ENCODE data around the gene SLX9. TPM values are rescaled to one million over a fixed set of nuclear protein-coding genes. Genes with fewer than 3 reads are reported as not detected.
A peak's percentile ranks its signal among the peaks of the same experiment; 100 is the strongest.
"Not testable (repeated sequence)": the region's sequence is repeated elsewhere in the genome, so short reads cannot be mapped to it uniquely, and the experiment has no call there.

Gene SLX9
- total RNA-seq, 1 donor from 2014 or later = 72.6 TPM

DNA sequence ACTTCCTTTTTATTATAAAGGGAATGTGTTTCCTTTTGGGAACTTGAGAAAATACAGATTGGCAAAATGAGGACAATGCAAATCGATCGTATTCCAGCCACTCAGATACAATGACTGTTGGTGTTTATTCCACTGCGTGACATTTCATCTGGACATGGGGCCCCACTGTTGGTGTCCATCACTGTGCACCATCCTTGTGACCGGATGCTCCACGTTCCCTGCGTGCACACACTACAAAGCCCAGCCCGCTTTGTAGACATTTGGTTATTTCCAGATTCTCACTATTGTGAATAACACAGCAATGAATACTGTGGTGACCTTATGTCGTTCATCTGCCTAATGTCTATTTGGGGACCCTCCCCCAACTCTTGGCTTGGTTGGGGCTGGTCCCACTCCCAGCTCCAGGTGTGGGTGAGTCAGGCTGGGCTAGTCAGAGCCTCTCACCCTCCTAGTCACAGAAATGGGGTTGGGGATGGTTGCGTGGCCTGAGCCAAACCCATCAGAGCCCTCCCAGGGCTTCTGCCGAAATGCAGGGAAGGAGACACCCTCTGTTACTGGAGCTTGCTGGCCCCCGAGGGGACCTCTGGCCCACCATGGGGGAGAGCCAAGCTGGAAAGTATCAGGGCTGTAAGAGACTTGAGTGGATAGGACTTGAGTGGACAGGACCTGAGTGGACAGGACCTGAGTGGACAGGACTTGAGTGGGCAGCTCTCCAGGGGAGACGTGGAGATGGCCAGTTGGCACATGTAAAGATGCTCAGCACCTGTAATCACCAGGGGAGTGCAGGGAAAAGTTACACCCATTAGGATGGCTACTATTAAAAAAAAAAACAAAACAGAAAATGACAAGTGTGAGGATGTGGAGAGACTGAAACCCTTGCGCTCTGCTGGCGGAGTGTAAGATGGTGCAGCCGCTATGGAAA lies 77.5 kb downstream of the SLX9 start:
- Mint-ChIP-seq H3K27me3 (ENCODE audit: low read depth) (peaks cover 41% of the 10 kb centered on the region), H3K4me1 (ENCODE audit: low read depth) (peaks cover 6% of the 10 kb centered on the region), H3K4me3 (ENCODE audit: low read depth) (peak overlapping the region; percentile 55), H3K27ac (no peak overlapping the region), H3K36me3 (ENCODE audit: low read depth) (no peaks in the 10 kb centered on the region), H3K9me3 (no peaks in the 10 kb centered on the region)
- DNase-seq (ENCODE audit: low spot score) = no peak
- intact Hi-C loops (cut with micrococcal nuclease) = no loop called here

DNA sequence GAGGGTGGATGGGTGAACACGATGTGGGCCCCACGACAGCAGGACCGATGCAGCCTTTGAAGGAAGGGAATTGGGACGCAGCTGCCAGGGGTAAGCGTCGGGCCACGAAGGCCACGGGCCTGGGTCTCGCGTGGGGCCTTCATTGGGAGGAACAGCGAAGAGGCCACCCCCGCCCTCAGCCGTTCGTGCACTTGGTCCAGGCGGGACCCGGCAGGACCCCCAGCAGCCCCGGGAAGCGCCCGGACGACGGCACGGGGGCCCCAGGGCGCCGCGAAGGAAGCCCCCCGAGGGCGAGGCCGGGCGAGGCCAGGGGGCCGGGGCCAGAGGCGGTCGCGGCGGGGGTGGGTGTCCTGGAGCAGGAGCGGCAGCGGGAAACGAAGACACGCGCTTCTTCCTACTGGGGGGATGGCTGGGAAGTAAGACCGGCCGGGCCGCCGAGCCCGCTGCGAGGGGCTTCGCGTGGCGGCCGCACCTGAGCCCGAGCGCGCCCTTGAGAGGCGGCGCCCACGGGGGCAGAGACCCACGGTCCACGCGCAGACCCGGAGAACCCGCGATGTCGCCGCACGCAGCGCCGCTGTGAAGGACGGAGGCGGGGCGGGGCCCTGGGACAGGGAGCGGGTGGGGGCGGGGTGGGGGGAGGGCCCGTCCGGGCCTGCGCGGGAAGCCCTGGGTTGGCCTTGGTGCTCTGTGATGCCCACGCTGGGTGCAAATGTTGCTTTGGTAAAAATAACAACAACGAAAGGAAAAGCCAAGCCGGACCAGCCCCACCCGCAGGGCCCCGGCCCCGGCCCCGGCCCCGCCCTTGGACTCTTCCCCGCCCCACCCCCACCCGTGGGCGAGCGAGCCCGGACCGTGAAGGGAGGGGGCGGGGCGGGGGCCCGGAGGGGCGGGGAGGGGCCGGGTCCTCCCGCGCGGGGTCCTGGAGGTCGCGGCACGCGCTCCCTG lies 78.6 kb downstream of the SLX9 start:
- Mint-ChIP-seq H3K36me3 (ENCODE audit: low read depth) (no peaks in the 10 kb centered on the region), H3K4me3 (ENCODE audit: low read depth) (peak overlapping the region; percentile 55), H3K9me3 (peaks cover under 1% of the 10 kb centered on the region), H3K27me3 (ENCODE audit: low read depth) (peaks cover 41% of the 10 kb centered on the region), H3K27ac (no peak overlapping the region), H3K4me1 (ENCODE audit: low read depth) (peaks cover 6% of the 10 kb centered on the region)
- DNase-seq (ENCODE audit: low spot score) = no peak
- intact Hi-C loops (cut with micrococcal nuclease) = no loop called here

DNA sequence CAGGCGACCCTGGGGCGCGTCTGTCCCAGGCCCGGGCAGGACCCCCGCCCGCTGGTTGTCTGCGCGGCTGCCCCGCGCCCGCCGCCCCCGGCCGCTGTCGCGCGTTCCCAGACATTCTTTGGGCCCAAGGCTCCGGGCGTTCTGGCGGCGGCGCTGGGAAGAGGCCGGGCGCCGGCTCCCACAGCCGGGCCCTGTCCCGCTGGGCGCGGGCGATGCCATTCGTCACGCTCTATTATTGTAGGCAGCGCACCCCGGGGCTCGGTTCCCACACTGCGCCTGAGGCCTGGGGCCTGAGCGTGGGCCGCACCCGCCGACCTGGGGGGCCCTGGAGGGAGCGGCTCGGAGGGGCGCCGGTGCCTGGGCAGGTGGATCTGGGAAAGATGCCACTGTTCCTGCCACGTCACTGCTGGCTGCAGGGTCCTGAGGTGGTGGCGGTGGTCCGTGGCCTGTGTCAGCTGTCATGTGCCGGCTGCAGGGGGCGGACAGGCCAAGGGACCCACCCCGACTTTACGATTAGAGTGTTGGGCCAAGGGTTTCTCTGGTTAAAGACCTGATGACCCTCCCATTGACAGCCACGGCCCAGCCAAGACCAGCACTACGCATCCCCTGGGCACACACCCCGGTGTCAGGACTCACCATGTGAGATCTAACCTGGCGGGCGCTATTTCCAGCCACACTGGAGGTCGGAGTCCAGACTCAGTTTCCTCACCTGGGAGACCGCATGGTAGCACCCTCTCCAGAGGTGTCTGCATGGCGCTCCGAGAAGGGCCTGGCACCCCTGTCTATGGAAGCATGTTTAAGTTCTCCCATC lies 79.5 kb downstream of the SLX9 start:
- DNase-seq (ENCODE audit: low spot score) = no peak
- no peaks in the 10 kb centered on the region for H3K36me3 Mint-ChIP-seq (ENCODE audit: low read depth)
- peak overlapping the region; percentile 42 for H3K4me3 Mint-ChIP-seq (ENCODE audit: low read depth)
- H3K27me3 Mint-ChIP-seq (ENCODE audit: low read depth) = peaks cover 44% of the 10 kb centered on the region
- H3K9me3 Mint-ChIP-seq = peaks cover 7% of the 10 kb centered on the region
- peaks cover 6% of the 10 kb centered on the region for H3K4me1 Mint-ChIP-seq (ENCODE audit: low read depth)
- H3K27ac Mint-ChIP-seq = no peak overlapping the region
- intact Hi-C loops (cut with micrococcal nuclease) = no loop called here

DNA sequence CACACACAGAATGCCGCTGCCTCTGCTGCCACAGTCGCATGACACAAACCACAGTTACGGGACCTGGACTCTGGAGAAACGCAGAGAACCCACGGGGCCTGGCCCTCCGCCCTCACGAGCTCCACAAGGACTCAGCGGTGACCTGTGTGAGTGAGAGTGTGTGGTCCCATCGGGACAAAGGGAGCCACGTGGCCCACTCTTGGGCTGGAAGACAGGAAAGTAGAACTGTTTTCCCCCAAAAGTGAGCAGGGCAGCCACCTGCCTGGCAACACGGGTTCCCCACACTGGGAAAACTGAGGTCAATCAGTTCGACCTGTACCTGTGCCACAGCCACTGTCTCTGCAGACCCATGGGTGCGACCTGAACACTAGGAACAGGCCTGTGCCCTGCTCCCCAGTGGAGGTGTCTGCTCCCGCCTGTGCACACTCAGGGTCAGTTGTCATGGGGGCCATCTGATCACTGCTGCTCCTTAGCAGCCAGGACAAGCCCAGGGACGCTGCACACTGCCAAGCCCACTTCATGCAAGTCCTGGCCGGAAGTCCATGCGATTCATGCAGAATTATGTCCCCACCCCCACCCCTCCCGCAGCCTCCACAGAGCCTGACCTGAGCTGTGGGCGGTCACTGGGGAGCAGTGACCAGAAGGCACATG lies 80.2 kb downstream of the SLX9 start:
- intact Hi-C loops (cut with micrococcal nuclease) = no loop called here
- peaks cover 10% of the 10 kb centered on the region for H3K9me3 Mint-ChIP-seq
- H3K27ac Mint-ChIP-seq = no peak overlapping the region
- no peak for DNase-seq (ENCODE audit: low spot score)
- H3K4me3 Mint-ChIP-seq (ENCODE audit: low read depth) = no peak overlapping the region
- H3K36me3 Mint-ChIP-seq (ENCODE audit: low read depth) = no peaks in the 10 kb centered on the region
- peaks cover 45% of the 10 kb centered on the region for H3K27me3 Mint-ChIP-seq (ENCODE audit: low read depth)
- H3K4me1 Mint-ChIP-seq (ENCODE audit: low read depth) = peaks cover 6% of the 10 kb centered on the region

DNA sequence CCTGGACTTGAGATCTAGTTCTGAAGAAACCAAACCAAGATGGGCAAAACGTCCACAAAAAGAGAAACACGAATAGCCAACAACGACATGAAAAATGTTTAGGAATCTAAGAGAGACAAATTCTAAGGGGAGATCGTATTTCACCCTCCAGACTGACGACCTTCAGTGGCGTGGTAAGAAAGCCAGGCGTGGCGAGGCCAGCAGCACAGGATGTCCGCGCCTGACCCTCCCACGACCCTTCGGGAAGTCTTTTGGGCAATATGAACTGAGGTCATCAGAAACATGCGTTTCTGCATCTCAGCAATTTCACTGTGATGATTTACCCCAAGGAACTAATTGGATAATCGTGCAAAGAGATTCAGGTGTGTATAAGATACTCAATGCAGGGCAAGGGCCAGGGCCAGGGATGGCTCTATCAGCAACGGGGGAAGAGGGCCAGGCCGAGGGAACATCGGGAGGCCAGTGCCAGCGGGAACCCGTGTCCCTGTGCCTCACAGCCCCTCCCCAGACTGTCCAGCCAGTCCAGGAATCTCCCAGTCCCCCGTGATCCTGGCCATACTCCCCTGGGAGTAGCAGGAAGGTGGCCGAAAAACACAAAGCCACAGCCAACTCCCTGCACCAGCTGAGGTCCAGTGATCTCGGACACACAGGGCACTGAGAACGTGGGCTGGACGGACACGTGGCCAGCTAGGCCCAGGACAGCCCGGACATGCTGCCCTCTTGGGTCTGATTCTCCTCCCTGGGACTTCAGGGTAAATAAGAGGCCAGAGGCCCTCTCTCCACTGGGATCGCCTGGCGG lies 81.0 kb downstream of the SLX9 start:
- intact Hi-C loops (cut with micrococcal nuclease) = no loop called here
- Mint-ChIP-seq H3K4me3 (ENCODE audit: low read depth) (no peak overlapping the region), H3K27ac (no peak overlapping the region), H3K36me3 (ENCODE audit: low read depth) (no peaks in the 10 kb centered on the region), H3K27me3 (ENCODE audit: low read depth) (peaks cover 44% of the 10 kb centered on the region), H3K9me3 (peaks cover 10% of the 10 kb centered on the region), H3K4me1 (ENCODE audit: low read depth) (peaks cover 6% of the 10 kb centered on the region)
- DNase-seq (ENCODE audit: low spot score) = no peak

DNA sequence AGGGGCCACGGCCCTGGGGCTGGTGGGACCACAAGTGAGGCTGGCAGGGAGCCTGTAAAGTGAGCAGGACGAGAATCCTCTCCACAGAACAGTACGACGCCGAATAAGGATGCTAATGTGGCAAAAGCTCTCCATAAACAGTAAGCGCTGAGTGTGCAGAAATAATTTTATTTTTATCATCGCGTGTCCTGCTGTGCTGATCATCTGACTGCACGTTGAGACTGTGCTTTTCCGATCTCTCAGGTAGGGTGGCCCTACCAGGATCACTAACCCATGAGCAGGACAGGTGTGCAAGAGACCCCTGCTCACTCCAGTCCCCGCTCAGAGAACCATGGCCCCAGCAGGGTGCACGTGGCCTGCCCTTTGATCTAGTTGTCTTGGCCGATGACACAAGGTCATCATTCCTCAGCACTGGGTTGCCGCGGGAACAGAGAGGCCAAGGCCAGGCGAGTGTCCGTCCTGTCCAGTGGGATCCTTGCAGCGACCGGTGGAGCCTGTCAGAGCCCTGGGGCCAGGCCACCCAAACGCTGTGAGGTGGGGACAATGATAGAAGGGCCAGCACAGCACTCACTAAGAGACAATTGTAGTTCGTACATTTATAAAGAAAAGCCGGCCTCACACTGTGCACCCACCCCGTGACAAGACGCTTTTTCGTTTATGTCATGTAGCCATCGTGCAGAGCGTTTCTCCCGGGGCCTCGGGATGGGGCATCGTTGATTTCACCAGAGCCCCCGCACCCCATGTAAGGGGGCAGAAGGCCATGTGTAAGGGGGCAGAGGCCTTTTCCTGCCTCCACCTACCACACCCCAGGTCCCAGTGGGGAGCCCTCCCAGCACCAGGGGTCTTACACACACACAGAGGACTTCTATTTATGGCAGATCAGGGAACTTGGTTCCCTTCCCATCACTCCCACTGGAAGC lies 81.9 kb downstream of the SLX9 start:
- H3K27ac Mint-ChIP-seq = no peak overlapping the region
- intact Hi-C loops (cut with micrococcal nuclease) = no loop called here
- no peak overlapping the region for H3K4me3 Mint-ChIP-seq (ENCODE audit: low read depth)

DNA sequence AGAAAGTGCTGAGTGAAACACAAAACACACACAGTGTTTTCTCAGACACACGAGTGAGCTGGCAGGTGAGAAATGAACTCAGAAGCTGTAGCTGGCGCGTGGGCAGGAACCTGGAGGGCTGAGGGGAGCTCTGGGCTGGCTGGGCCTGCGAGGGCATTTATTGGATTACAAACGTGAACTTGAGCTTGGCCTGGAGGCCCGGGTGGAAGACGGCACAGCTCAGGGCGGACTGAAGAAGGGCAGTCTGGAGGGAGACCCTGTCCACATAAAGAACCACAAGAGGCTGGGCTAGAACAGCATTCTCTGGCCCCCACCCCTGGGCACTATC lies 82.5 kb downstream of the SLX9 start:
- peaks cover 32% of the 10 kb centered on the region for H3K27me3 Mint-ChIP-seq (ENCODE audit: low read depth)
- intact Hi-C loops (cut with micrococcal nuclease) = no loop called here
- peaks cover 10% of the 10 kb centered on the region for H3K9me3 Mint-ChIP-seq
- H3K27ac Mint-ChIP-seq = no peak overlapping the region
- H3K4me3 Mint-ChIP-seq (ENCODE audit: low read depth) = no peak overlapping the region
- no peaks in the 10 kb centered on the region for H3K36me3 Mint-ChIP-seq (ENCODE audit: low read depth)
- no peak for DNase-seq (ENCODE audit: low spot score)
- H3K4me1 Mint-ChIP-seq (ENCODE audit: low read depth) = peaks cover 6% of the 10 kb centered on the region

More for the DNA sequence above, 81.9 kb downstream of the SLX9 start:
- H3K4me1 Mint-ChIP-seq (ENCODE audit: low read depth) = peaks cover 6% of the 10 kb centered on the region
- peaks cover 37% of the 10 kb centered on the region for H3K27me3 Mint-ChIP-seq (ENCODE audit: low read depth)
- H3K36me3 Mint-ChIP-seq (ENCODE audit: low read depth) = no peaks in the 10 kb centered on the region
- no peak for DNase-seq (ENCODE audit: low spot score)
- H3K9me3 Mint-ChIP-seq = peaks cover 10% of the 10 kb centered on the region

DNA sequence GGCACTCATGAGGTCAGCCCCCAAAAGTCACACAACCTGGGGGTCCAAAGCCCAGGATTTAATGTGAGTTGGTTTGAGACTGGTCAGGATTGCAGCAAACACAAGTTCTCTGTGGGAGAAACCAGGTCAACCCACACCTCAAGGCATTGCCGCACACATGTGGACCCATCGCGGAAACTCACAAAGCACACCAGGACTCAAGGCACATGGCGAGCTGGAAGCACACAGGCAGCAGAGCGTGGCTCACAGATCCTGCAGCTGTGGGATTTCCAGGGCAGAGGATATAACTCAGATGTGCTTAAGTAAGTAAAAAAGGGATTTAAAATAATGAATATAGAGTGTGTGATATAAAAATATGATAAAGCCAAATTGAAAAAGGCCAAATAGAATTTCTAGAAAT lies 82.9 kb downstream of the SLX9 start:
- H3K9me3 Mint-ChIP-seq = peaks cover 10% of the 10 kb centered on the region
- H3K4me3 Mint-ChIP-seq (ENCODE audit: low read depth) = no peak overlapping the region
- intact Hi-C loops (cut with micrococcal nuclease) = no loop called here
- H3K27ac Mint-ChIP-seq = no peak overlapping the region
- H3K4me1 Mint-ChIP-seq (ENCODE audit: low read depth) = peaks cover 3% of the 10 kb centered on the region
- no peaks in the 10 kb centered on the region for H3K36me3 Mint-ChIP-seq (ENCODE audit: low read depth)
- H3K27me3 Mint-ChIP-seq (ENCODE audit: low read depth) = peaks cover 28% of the 10 kb centered on the region
- no peak for DNase-seq (ENCODE audit: low spot score)

DNA sequence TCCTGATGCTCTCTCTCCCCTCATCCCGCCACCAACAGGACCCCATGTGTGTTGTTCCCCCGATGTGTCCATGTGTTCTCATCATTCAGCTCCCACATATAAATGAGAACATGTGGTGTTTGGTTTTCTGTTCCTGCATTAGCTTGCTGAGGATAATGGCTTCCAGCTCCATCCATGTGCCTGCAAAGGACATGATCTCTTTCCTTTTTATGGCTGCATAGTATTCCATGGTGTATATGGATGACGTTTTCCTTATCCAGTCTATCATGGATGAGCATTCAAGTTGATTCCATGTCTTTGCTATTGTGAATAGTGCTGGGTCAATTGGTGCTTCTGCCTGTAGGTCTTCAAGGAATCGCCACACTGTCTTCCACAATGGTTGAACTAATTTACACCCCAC lies 84.7 kb downstream of the SLX9 start:
- H3K36me3 Mint-ChIP-seq (ENCODE audit: low read depth); intact Hi-C loops (cut with micrococcal nuclease); DNase-seq (ENCODE audit: low spot score); H3K27ac Mint-ChIP-seq; H3K4me3 Mint-ChIP-seq (ENCODE audit: low read depth); H3K9me3 Mint-ChIP-seq; H3K4me1 Mint-ChIP-seq (ENCODE audit: low read depth): not testable (repeated sequence)
- H3K27me3 Mint-ChIP-seq (ENCODE audit: low read depth) = peaks cover 22% of the 10 kb centered on the region

DNA sequence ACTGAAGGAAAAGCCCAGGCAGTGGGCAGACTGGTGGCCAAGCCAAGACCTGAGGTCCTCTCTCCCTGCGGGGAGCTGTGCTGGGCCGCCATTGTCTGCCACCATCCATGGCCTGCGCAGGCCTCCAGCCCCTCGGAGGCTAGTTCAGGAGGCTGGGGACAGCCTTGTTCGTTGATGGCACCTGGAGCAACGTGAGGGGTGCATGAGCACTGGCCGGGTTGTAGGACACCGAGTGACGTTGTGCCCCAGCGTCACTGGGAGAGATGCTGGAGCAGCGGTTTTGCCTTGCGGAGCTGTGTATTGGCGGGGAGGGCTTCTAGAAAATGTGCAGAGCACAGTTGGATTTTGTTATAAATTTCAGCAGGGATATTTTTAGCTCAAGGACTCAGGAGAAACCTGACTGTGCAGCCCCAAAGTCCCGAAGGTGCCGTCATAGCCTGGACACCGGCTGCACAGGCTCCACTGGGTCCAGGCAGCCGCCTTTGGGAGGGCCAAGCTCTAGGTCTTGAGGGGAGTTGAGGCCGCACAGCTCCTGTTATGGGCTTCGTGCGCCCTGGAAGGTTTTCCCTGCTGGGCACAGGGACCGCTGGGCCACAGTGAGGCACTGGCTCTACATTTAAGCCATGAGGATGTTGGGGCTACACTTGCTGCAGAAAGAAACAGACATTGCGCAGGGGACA lies 86.4 kb downstream of the SLX9 start:
- Mint-ChIP-seq H3K4me3 (ENCODE audit: low read depth) (no peak overlapping the region), H3K4me1 (ENCODE audit: low read depth) (no peaks in the 10 kb centered on the region), H3K27me3 (ENCODE audit: low read depth) (peaks cover 19% of the 10 kb centered on the region), H3K9me3 (peaks cover 10% of the 10 kb centered on the region), H3K36me3 (ENCODE audit: low read depth) (no peaks in the 10 kb centered on the region), H3K27ac (no peak overlapping the region)
- intact Hi-C loops (cut with micrococcal nuclease) = no loop called here
- no peak for DNase-seq (ENCODE audit: low spot score)
